ENCODE results near the gene TBC1D4. TPM values are rescaled to one million over a fixed set of nuclear protein-coding genes. Genes with fewer than 3 reads are reported as not detected.
A peak's percentile ranks its signal among the peaks of the same experiment; 100 is the strongest.

The TBC1D4 gene
- total and polyA plus RNA-seq, 9 of the 15 experiments (the other 6 are each of a cell fraction or from before 2014, with no cell fraction given), result 2.8 to 12.3 (median 7.0) TPM

- DNase-seq (ENCODE audit: extremely low read depth in 1 of 4, low spot score in 3 of 4) (no peak), FAIRE-seq (no peak), ATAC-seq (no peak)
- intact Hi-C loops (cut with micrococcal nuclease) (loop anchor here (1.0 to 5.0 kb wide), 3 partner anchors 58 to 163 kb away; partner anchors contain the start of genes COMMD6 and TBC1D4), in situ Hi-C loops (cut with MboI) (no loop called here)
- Histone ChIP-seq H3K9me1 (ENCODE audit: control insufficient read depth, insufficient read depth, low read length) (no peaks in the 10 kb centered on the region), H3K9ac (ENCODE audit: insufficient read depth in 1 of 2, low read depth in 2 of 2, low read length in 2 of 2) (no peak overlapping the region), H3K4me3 (no peak overlapping the region), H3K36me3 (ENCODE audit: control insufficient read depth, insufficient read depth, low read length) (no peaks in the 10 kb centered on the region), H3K27me3 (ENCODE audit: control insufficient read depth in 2 of 2, insufficient read depth in 2 of 2, low read length in 2 of 2) (no peaks in the 10 kb centered on the region), H2AFZ (ENCODE audit: low read depth, low read length) (no peak overlapping the region), H4K20me1 (replicated peaks; ENCODE audit: control insufficient read depth, insufficient read depth, low read length) (no peaks in the 10 kb centered on the region), H3K9me3 (replicated peaks; ENCODE audit: control insufficient read depth, insufficient read depth, low read depth, low read length) (no peaks in the 10 kb centered on the region), H3K4me1 (replicated peaks in 1 of 2; ENCODE audit: control insufficient read depth in 2 of 2, insufficient read depth in 2 of 2, low read length in 2 of 2) (peaks cover 0 to 15% of the 10 kb centered on the region in 2 experiments; a peak in 3 of 5 replicates), H3K79me2 (ENCODE audit: control insufficient read depth, insufficient read depth, low read length) (peaks cover 13% of the 10 kb centered on the region; the same call in 2 of the 3 replicates), H3K27ac (ENCODE audit: extremely low read depth, low read depth, low read length) (no peak overlapping the region), H3K4me2 (ENCODE audit: insufficient read depth, low read length) (no peak overlapping the region)
- TF ChIP-seq NFYB (IDR thresholded peaks at IDR 0.05; ENCODE audit: extremely low read depth, insufficient read length), result no peak
- 45% methylated on average over 4 of the region's 5 CpGs for WGBS (ENCODE audit: insufficient coverage, low coverage, missing lambda C conversion rate)
- no TSS peak for BruUV-seq (replicated peaks)
- ChIA-PET CTCF (ENCODE audit: low intra/inter-chr PET ratio) (no interaction called here), POLR2A (interaction anchor here (1.3 kb wide), 1 partner anchor 29 kb away, joined by 3 read pairs; no protein-coding TSS in a partner anchor)
These were observed 108.0 kb downstream of the TBC1D4 start for GRCh38 chr13:75373988-75374387.

GRCh38 chr13:75372923-75373841, 108.8 kb downstream of the TBC1D4 start:
- Histone ChIP-seq H3K36me3 (ENCODE audit: control insufficient read depth, insufficient read depth, low read length) (no peaks in the 10 kb centered on the region), H3K9me3 (replicated peaks; ENCODE audit: control insufficient read depth, insufficient read depth, low read depth, low read length) (no peaks in the 10 kb centered on the region), H3K79me2 (ENCODE audit: control insufficient read depth, insufficient read depth, low read length) (peaks cover 13% of the 10 kb centered on the region; the same call in 2 of the 3 replicates), H3K4me2 (ENCODE audit: insufficient read depth, low read length) (peak overlapping the region; percentile 33), H3K27ac (ENCODE audit: extremely low read depth, low read depth, low read length) (peak overlapping the region; percentile 41), H3K4me1 (replicated peaks in 1 of 2; ENCODE audit: control insufficient read depth in 2 of 2, insufficient read depth in 2 of 2, low read length in 2 of 2) (peaks cover 0 to 15% of the 10 kb centered on the region in 2 experiments; a peak in 3 of 5 replicates), H3K27me3 (ENCODE audit: control insufficient read depth in 2 of 2, insufficient read depth in 2 of 2, low read length in 2 of 2) (no peaks in the 10 kb centered on the region), H3K9ac (ENCODE audit: insufficient read depth in 1 of 2, low read depth in 2 of 2, low read length in 2 of 2) (peak overlapping the region in 1 of 2 experiments; percentile 30; a peak in 2 of 4 replicates), H3K9me1 (ENCODE audit: control insufficient read depth, insufficient read depth, low read length) (no peaks in the 10 kb centered on the region), H2AFZ (ENCODE audit: low read depth, low read length) (peak overlapping the region; percentile 40), H4K20me1 (replicated peaks; ENCODE audit: control insufficient read depth, insufficient read depth, low read length) (no peaks in the 10 kb centered on the region), H3K4me3 (no peak overlapping the region)
- intact Hi-C loops (cut with micrococcal nuclease) (loop anchor here (1.0 to 5.0 kb wide), 3 partner anchors 59 to 164 kb away; partner anchors contain the start of genes COMMD6 and TBC1D4), in situ Hi-C loops (cut with MboI) (no loop called here)
- ChIA-PET POLR2A (interaction anchor here (0.5 to 1.3 kb wide), 3 partner anchors 30 to 177 kb away, joined by 3 read pairs; partner anchors contain the start of gene UCHL3), CTCF (ENCODE audit: low intra/inter-chr PET ratio) (interaction anchor here (1.0 to 1.4 kb wide), 2 partner anchors 109 to 110 kb away, joined by 3 read pairs; partner anchors contain the start of gene TBC1D4)
- ATAC-seq (peak; percentile 48), FAIRE-seq (no peak), DNase-seq (ENCODE audit: extremely low read depth in 1 of 4, low spot score in 3 of 4) (peak in 1 of 4 experiments; percentile 27)
- WGBS (ENCODE audit: insufficient coverage, low coverage, missing lambda C conversion rate), result 4% methylated on average over 12 of the region's 13 CpGs
- BruUV-seq (replicated peaks), result no TSS peak
- TF ChIP-seq GTF2F1 (IDR thresholded peaks at IDR 0.05; ENCODE audit: low read depth, low read length) (no peak), DPF2 (IDR thresholded peaks at IDR 0.05) (no peak), ARID1B (IDR thresholded peaks at IDR 0.05) (peak; percentile 38; the same call in 1 of the 2 replicates), NCOA1 (IDR thresholded peaks at IDR 0.05; ENCODE audit: low read depth) (no peak), CAMTA2 (CRISPR knock-in tag; conservative IDR thresholded peaks at IDR 0.05) (no peak), TEAD4 (IDR thresholded peaks at IDR 0.05; ENCODE audit: low read length) (peak; percentile 9; the same call in 1 of the 2 replicates), TEAD4 (CRISPR knock-in tag; IDR thresholded peaks at IDR 0.05; ENCODE audit: borderline replicate concordance) (no peak), ZNF518B (CRISPR knock-in tag; IDR thresholded peaks at IDR 0.05) (no peak), ELF1 (tag; IDR thresholded peaks at IDR 0.05) (no peak)

All from K562 (cell line).